Suppressor macrophage treated with lipopolysaccharide for 4 hours (primary cell): ENCODE measurements around the gene PPM1B.
"Not testable (repeated sequence)": the region's sequence is repeated elsewhere in the genome, so short reads cannot be mapped to it uniquely, and the experiment has no call there.

Source experiments
- DNase-seq: peaks from one replicate; pipeline ENCODE4 v3.0.0-alpha.2; 2020

PPM1B gene

DNA sequence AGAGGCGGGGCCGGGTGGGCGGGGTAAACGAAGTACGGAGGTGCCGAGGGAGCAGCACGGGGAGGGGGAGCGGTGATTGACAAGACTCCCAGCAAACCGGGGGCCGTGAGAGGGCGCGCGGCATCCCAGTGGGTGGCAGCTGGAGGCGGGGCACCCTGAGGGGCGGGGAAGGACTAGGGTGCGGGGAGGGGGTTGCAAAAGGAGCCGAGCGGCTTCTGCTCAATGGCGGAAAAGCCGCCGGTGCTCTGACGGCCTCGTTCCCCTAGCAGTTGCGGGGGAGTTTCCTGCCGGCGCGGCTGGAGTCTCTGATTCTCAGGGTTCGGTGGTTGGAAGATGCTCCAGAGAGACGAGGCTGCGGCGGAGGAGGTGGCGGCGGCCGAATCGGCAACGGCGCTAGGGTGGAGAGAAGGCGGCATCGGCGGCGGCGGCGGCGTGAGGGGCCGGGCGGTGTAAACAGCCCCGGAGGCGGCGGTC lies at the start of gene PPM1B:
TSS of gene PPM1B (plus strand) at position 195 of the 474 bp plus-strand sequence. CDS start 32,325 bp downstream, outside the sequence.
- DNase-seq = peak; percentile 99

- DNase-seq = peak; percentile 49
These were observed 48.8 kb upstream of the PPM1B start for GRCh38 chr2:44119878-44120277.

DNA sequence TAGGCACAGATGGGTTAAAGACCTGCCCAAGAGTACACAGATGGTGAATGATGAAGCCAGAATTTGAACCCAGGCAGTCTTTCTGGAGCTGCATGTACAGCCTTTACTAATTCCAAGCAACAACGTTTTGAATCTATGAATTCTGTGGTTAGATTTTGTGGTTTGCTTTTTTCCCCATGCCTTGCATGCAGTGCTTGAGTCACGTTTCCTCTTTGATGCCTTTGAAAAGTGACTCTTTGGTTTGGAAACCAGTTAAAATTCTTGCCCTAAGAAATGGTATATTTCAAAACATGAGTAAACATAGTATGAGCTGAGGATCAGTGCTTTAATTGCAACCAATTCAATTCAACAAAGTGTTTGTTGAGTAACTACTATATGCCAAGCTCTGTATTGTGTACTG lies 48.2 kb upstream of the PPM1B start:
- peak; percentile 92 for DNase-seq

- DNase-seq = no peak
These were observed 46.8 kb upstream of the PPM1B start for GRCh38 chr2:44121899-44122298.

GRCh38 chr2:44124500-44124899 lies 44.2 kb upstream of the PPM1B start:
- DNase-seq = peak; percentile 19

- DNase-seq = no peak
These were observed 42.4 kb upstream of the PPM1B start for GRCh38 chr2:44126106-44126797.

DNA sequence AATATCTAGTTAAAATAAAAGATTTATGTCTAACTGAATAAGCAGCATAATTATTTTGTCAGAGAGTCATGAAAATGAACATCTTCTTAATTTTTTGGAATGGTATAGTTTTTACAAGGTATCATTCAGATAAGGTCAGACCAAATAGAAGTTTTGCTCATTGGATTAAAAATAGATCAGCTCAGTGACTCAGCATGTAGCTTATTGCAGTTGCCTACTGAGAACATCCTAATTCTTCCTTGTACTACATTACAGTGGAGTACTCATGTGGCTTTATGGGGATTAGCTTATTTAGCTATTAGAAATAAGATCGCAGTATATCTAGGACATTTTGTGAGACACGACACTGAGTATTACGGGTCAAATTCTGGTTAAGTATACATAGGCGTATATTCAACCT lies 38.2 kb upstream of the PPM1B start:
- peak; percentile 49 for DNase-seq

GRCh38 chr2:44131177-44131576 lies 37.5 kb upstream of the PPM1B start:
- no peak for DNase-seq

GRCh38 chr2:44133602-44134001 lies 35.1 kb upstream of the PPM1B start:
- DNase-seq = not testable (repeated sequence)

- no peak for DNase-seq
These were observed 33.8 kb upstream of the PPM1B start for GRCh38 chr2:44134848-44135247.

DNA sequence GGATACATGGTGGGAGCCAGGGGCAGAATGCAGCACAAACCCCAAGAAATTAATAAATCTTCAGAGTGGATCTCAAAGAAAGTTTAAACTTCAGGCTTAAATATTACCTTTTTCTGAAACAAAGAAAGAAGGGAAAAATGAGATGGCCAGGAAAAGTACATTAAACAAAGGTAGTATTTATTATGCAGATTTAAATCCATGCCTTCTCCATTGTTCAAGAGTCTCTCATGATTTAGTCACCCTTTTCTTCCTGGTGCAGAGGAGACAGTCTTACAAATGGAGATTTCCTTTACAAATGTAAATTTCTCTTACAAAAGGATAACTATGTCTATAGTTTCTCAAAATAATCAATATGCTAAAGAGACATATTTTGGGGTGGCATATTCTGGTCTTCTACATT lies 33.4 kb upstream of the PPM1B start:
- no peak for DNase-seq

DNA sequence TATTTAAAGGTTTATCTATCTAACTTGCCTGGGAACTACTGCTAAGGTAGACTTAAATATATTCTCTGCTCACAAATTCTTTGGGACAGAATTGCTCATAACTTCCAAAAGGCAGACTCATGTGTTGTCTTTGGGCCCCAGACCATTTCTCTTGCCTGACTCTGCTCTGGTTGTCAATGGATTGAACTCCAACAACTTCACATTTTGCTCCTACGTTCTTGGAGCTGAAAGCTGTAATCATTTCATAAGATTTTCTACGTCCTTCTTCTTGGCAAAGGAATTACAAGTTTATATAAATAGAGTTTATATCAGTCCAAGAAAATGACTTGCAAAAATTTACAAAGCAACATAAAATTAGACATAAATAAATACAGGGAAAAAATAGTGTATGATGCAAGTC lies 32.9 kb upstream of the PPM1B start:
- DNase-seq = no peak

DNA sequence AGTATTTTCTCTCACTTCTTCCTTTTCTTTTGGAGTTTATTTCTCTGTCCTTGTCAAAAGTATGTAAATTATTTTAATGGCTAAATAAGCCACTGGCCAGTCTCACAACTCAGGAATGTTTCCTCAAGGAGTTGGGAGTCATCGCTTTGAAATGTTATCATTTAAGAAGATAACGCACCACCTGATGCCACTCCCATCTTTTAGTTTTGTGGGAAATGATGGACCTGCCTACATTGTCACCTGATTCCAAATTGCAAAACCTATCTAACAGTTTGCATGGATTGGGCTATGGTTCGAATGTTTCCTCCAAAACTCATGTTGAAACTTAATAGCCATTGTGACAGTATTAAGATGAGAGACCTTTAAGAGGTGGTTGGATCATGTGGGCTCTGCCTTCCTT lies 32.4 kb upstream of the PPM1B start:
- DNase-seq = no peak

GRCh38 chr2:44137048-44137447 lies 31.6 kb upstream of the PPM1B start:
- DNase-seq = no peak

DNA sequence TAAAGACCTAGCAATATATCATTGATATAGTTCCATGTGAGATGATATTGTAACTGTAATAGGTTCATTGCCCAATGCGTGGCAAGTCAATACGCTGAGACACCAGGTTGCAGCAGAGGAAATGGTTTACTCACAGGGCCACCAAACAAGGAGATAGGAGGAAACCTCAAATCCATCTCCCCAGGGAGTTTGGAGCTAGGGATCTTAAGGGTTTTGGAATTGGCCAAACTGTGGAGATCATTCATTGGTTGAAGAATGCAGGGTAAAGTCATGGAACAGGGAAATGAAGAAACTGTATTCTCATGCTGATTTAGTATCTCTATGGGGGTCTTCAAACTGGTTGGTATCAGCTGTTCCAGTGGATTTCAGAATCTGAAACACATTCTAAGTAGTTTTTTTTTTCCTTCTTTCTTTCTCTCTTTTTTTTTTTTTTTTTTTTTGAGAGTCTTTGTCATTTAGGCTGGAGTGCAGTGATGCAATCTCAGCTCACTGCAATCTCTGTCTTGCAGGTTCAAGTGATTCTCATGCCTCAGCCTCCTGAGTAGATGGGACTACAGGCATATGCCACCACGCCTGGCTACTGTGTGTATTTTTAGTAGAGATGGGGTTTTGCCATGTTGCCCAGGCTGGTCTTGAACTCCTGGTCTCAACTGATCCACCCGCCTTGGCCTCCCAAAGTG lies 30.7 kb upstream of the PPM1B start:
- DNase-seq = peak; percentile 14

DNA sequence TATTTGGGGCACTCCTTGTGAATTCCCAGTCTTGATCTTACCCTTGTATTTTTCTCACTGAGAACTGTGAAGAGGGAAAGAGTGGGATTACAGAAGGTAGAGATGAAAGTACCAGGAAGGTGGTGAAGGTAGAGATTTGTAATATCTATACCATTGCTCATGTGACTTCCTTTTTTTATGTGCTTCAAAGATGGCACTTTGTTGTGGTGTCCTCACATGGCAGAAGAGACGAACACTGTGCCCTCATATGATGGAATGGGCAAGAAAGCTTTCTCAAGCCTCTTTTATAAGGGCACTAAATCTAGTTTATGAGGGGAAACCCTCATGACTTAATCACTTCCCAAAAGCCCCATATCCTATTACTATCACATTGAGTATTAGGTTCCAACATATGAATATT lies 28.9 kb upstream of the PPM1B start:
- peak; percentile 6 for DNase-seq

DNA sequence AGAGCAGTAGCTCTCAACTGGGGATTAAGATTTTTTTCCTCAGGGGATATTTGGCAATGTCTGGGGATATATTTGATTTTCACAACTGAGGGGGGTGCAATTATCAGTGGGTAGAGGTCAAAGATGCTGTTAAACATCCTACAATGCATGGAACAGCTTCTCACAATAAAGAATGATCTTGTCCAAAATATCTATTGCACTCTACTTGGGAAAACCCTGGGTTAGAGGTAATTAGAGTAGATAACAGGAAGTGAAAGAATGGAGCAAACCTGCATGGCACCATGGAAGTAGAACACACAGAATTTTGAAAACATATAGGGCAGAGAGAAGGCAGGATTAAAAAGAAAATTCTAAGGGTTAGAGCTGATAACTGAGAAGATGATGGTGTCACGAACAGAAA lies 26.4 kb upstream of the PPM1B start:
- no peak for DNase-seq

GRCh38 chr2:44143701-44144100 lies 25.0 kb upstream of the PPM1B start:
- peak; percentile 43 for DNase-seq

GRCh38 chr2:44148999-44149398 lies 19.7 kb upstream of the PPM1B start:
- no peak for DNase-seq

- DNase-seq = no peak
These were observed 18.2 kb upstream of the PPM1B start for GRCh38 chr2:44150473-44150872.

GRCh38 chr2:44152865-44153669 lies 15.6 kb upstream of the PPM1B start:
- no peak for DNase-seq

DNA sequence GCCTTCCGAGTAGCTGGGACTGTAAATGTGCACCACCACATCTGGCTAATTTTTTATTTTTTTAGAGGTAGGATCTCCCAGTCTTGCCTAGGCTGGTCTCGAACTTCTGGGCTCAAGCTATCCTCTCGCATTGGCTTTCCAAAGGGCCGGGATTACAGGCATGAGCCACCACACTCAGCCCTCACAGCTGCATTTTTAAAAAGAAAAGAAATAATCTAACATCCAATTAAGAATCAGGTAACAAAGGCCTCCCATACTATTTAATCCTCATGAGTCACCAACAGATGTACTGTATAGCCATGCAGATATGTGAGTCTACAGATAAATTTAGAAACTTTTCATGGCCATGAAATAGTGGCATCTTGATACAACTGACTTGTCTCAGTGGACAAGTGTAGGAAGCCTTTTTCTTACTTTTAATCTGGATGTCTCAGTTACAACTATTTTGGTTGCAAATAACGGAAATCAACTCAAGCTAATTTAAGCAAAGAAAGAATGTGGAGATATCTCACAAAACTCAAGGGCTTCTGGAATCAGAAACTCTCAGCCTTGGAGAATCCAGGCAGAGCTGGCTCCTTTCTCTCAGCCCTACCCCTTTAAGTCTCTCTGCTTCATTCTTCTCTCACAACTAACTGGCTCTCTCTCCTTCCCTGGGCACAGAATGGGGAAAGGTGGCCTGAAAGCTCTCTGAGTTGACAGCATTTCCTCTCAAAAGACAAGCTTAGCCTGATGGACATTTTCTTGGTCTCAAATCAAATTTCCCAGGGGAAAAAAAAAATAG lies 12.8 kb upstream of the PPM1B start:
- no peak for DNase-seq

- DNase-seq = no peak
These were observed 4.9 kb upstream of the PPM1B start for GRCh38 chr2:44163777-44164176.
